ENCODE results near the gene SYNE2.

SYNE2 gene

GRCh38 chr14:63949696-63950095 is 96.9 kb downstream of the SYNE2 start:
- TF ChIP-seq CTCF (IDR thresholded peaks at IDR 0.05; ENCODE audit: insufficient read depth, low read depth, low read length, missing control alignments), result no peak
- DNase-seq (ENCODE audit: low read depth), result peak; percentile 25

GRCh38 chr14:63951021-63951420 is 98.2 kb downstream of the SYNE2 start:
- DNase-seq (ENCODE audit: low read depth), result no peak
- H3K4me3 ChIP-seq (ENCODE audit: low read length), result no peak overlapping the region
- no peak for TF ChIP-seq CTCF (IDR thresholded peaks at IDR 0.05; ENCODE audit: insufficient read depth, low read depth, low read length, missing control alignments)

More at GRCh38 chr14:63949696-63950095, 96.9 kb downstream of the SYNE2 start:
- H3K4me3 ChIP-seq (ENCODE audit: low read length), result no peak overlapping the region

GRCh38 chr14:63951429-63951828 is 98.6 kb downstream of the SYNE2 start:
- H3K4me3 ChIP-seq (ENCODE audit: low read length), result no peak overlapping the region
- TF ChIP-seq CTCF (IDR thresholded peaks at IDR 0.05; ENCODE audit: insufficient read depth, low read depth, low read length, missing control alignments), result no peak
- DNase-seq (ENCODE audit: low read depth), result no peak

GRCh38 chr14:63952053-63952932 is 99.5 kb downstream of the SYNE2 start:
- TF ChIP-seq CTCF (IDR thresholded peaks at IDR 0.05; ENCODE audit: insufficient read depth, low read depth, low read length, missing control alignments), result no peak
- DNase-seq (ENCODE audit: low read depth), result no peak
- no peak overlapping the region for H3K4me3 ChIP-seq (ENCODE audit: low read length)

- peak; percentile 28 for DNase-seq (ENCODE audit: low read depth)
- no peak for TF ChIP-seq CTCF (IDR thresholded peaks at IDR 0.05; ENCODE audit: insufficient read depth, low read depth, low read length, missing control alignments)
- H3K4me3 ChIP-seq (ENCODE audit: low read length), result no peak overlapping the region
These were observed 100.2 kb downstream of the SYNE2 start for GRCh38 chr14:63952933-63953437.

GRCh38 chr14:63956326-63956725 is 103.5 kb downstream of the SYNE2 start:
- H3K4me3 ChIP-seq (ENCODE audit: low read length), result no peak overlapping the region
- no peak for TF ChIP-seq CTCF (IDR thresholded peaks at IDR 0.05; ENCODE audit: insufficient read depth, low read depth, low read length, missing control alignments)
- DNase-seq (ENCODE audit: low read depth), result peak; percentile 48

All from epithelial cell of esophagus (primary cell).